Thoracic aorta (tissue), 2 donors: Measurements from ENCODE around the gene PDIA6. TPM values are rescaled to one million over a fixed set of nuclear protein-coding genes. Genes with fewer than 3 reads are reported as not detected.
"Not testable (repeated sequence)": the region's sequence is repeated elsewhere in the genome, so short reads cannot be mapped to it uniquely, and the experiment has no call there.

ENCODE experiments used
- ATAC-seq: fragments of 150-250 bp; one replicate; pipeline ENCODE4 v1.8.0; 2017; ENCODE audit warnings: low read depth; ENCODE audit not compliant: insufficient number of reproducible peaks, low FRiP score
- DNase-seq: peaks from one replicate; pipeline ENCODE4 v3.0.0-alpha.2; 2020; ENCODE audit warnings: low spot score
- H3K27ac ChIP-seq, 2 donors: fragments of 200-600 bp; sonication (generic); 1 replicate in 1 of 2; 2 replicates in 1 of 2; pipeline ENCODE4 v1.5.1; 2016; ENCODE audit warnings: mild to moderate bottlenecking in 2 of 2, moderate library complexity in 2 of 2
- H3K27me3 ChIP-seq: fragments of 200-600 bp; sonication (generic); replicated peaks from 2 replicates; pipeline ENCODE4 v1.6.0; 2016; ENCODE audit warnings: mild to moderate bottlenecking; ENCODE audit not compliant: insufficient read depth
- H3K36me3 ChIP-seq: fragments of 200-600 bp; sonication (generic); one replicate; pipeline ENCODE4 v1.5.1; 2016
- H3K4me1 ChIP-seq, 2 donors: fragments of 200-600 bp; sonication (generic); 1 replicate in 1 of 2; 2 replicates in 1 of 2; pipeline versions ENCODE4 v1.5.1 to v1.6.0; 2016; ENCODE audit warnings: low read depth in 2 of 2, mild to moderate bottlenecking in 1 of 2; ENCODE audit not compliant: control insufficient read depth in 1 of 2
- H3K4me3 ChIP-seq: fragments of 200-600 bp; sonication (generic); 2 replicates; pipeline ENCODE4 v1.5.1; 2016; ENCODE audit warnings: mild to moderate bottlenecking
- H3K9me3 ChIP-seq: fragments of 200-600 bp; sonication (generic); 2 replicates; pipeline ENCODE4 v1.5.1; 2016
- CTCF ChIP-seq: fragments of 200-600 bp; sonication (generic); IDR thresholded peaks from one replicate; pipeline ENCODE4 v1.5.1; 2019; ENCODE audit warnings: antibody characterized with exemption
- total RNA-seq, 2 donors: library from RNA; depleted of rRNA; stranded (reverse); fragments of >200 nt; gene quantifications; one replicate each; pipeline versions ENCODE4 v1.1.0 to v1.2.3, GENCODE V29; 2016

The PDIA6 gene
- total RNA-seq, 2 donors from 2014 or later, result 94.9 to 100 TPM

- DNase-seq (no peak), ATAC-seq (no peak)
- Histone ChIP-seq H3K27ac (no peak overlapping the region), H3K4me3 (no peak overlapping the region), H3K9me3 (no peaks in the 10 kb centered on the region), H3K4me1 (peaks cover 14 to 32% of the 10 kb centered on the region in 2 donors), H3K27me3 (no peaks in the 10 kb centered on the region), H3K36me3 (no peaks in the 10 kb centered on the region)
- no peak for TF ChIP-seq CTCF
Measured at GRCh38 chr2:10806543-10806942, 6.0 kb downstream of the PDIA6 start.

GRCh38 chr2:10805990-10806389, 6.6 kb downstream of the PDIA6 start:
- not testable (repeated sequence) for DNase-seq, H3K9me3 ChIP-seq, H3K27ac ChIP-seq, H3K36me3 ChIP-seq, H3K4me3 ChIP-seq, ATAC-seq, H3K27me3 ChIP-seq
- peaks cover 10 to 26% of the 10 kb centered on the region in 2 donors for H3K4me1 ChIP-seq

GRCh38 chr2:10802657-10803056, 9.9 kb downstream of the PDIA6 start:
- no peak for TF ChIP-seq CTCF
- Histone ChIP-seq H3K9me3 (no peaks in the 10 kb centered on the region), H3K27ac (no peak overlapping the region), H3K4me1 (no peaks in the 10 kb centered on the region), H3K36me3 (no peaks in the 10 kb centered on the region), H3K4me3 (no peak overlapping the region), H3K27me3 (no peaks in the 10 kb centered on the region)
- DNase-seq (no peak), ATAC-seq (no peak)

- H3K4me3 ChIP-seq, result no peak overlapping the region
- no peaks in the 10 kb centered on the region for H3K9me3 ChIP-seq
- H3K27ac ChIP-seq, result no peak overlapping the region
- no peak for TF ChIP-seq CTCF
- no peak for DNase-seq
- H3K36me3 ChIP-seq, result peaks cover 5% of the 10 kb centered on the region
- H3K27me3 ChIP-seq, result no peaks in the 10 kb centered on the region
- H3K4me1 ChIP-seq, result no peaks in the 10 kb centered on the region
- no peak for ATAC-seq
Measured at GRCh38 chr2:10800163-10800562, 12.4 kb downstream of the PDIA6 start.

GRCh38 chr2:10798783-10799182, 13.8 kb downstream of the PDIA6 start:
- H3K4me3 ChIP-seq, result no peak overlapping the region
- H3K27ac ChIP-seq, result no peak overlapping the region
- no peaks in the 10 kb centered on the region for H3K27me3 ChIP-seq
- TF ChIP-seq CTCF, result no peak
- H3K4me1 ChIP-seq, result no peaks in the 10 kb centered on the region
- ATAC-seq (no peak), DNase-seq (no peak)
- no peaks in the 10 kb centered on the region for H3K9me3 ChIP-seq
- peaks cover 8% of the 10 kb centered on the region for H3K36me3 ChIP-seq

- no peak for TF ChIP-seq CTCF
- Histone ChIP-seq H3K27ac (no peak overlapping the region), H3K36me3 (peaks cover 19% of the 10 kb centered on the region), H3K9me3 (no peaks in the 10 kb centered on the region), H3K4me3 (no peak overlapping the region), H3K4me1 (no peaks in the 10 kb centered on the region), H3K27me3 (no peaks in the 10 kb centered on the region)
- ATAC-seq (no peak), DNase-seq (no peak)
Measured at GRCh38 chr2:10796703-10797102, 15.9 kb downstream of the PDIA6 start.
